Stimulated activated CD4-positive, alpha-beta T cell treated with anti-CD3 and anti-CD28 coated beads, Interleukin-15, amount 100 ng/mL, for 24 hours (primary cell): Measurements from ENCODE around the gene ZKSCAN3.
A peak's percentile ranks its signal among the peaks of the same experiment; 100 is the strongest.
"Not testable (repeated sequence)": the region's sequence is repeated elsewhere in the genome, so short reads cannot be mapped to it uniquely, and the experiment has no call there.

ENCODE experiments used
- DNase-seq: peaks from one replicate; pipeline ENCODE4 v3.0.0-alpha.2; 2020

The ZKSCAN3 gene

GRCh38 chr6:28349892-28350737 is at the start of gene ZKSCAN3:
Gene ZKSCAN3 (plus strand): TSS chr6:28349947. CDS start chr6:28359587, 9,640 bp downstream.
- peak; percentile 92 for DNase-seq

GRCh38 chr6:28303570-28303969 is 46.2 kb upstream of the ZKSCAN3 start:
- DNase-seq = peak; percentile 11

GRCh38 chr6:28306363-28306762 is 43.4 kb upstream of the ZKSCAN3 start:
- not testable (repeated sequence) for DNase-seq

GRCh38 chr6:28311139-28311823 is 38.5 kb upstream of the ZKSCAN3 start:
- no peak for DNase-seq

- no peak for DNase-seq
These were observed 36.8 kb upstream of the ZKSCAN3 start for GRCh38 chr6:28312939-28313338.

- no peak for DNase-seq
These were observed 34.1 kb upstream of the ZKSCAN3 start for GRCh38 chr6:28315628-28316027.

- not testable (repeated sequence) for DNase-seq
These were observed 31.9 kb upstream of the ZKSCAN3 start for GRCh38 chr6:28317866-28318265.

- DNase-seq = no peak
These were observed 27.1 kb upstream of the ZKSCAN3 start for GRCh38 chr6:28322661-28323060.

GRCh38 chr6:28323813-28324424 is 25.8 kb upstream of the ZKSCAN3 start:
- DNase-seq = no peak

GRCh38 chr6:28326371-28326948 is 23.3 kb upstream of the ZKSCAN3 start:
- DNase-seq = no peak

GRCh38 chr6:28330041-28330440 is 19.7 kb upstream of the ZKSCAN3 start:
- DNase-seq = no peak

GRCh38 chr6:28333047-28333446 is 16.7 kb upstream of the ZKSCAN3 start:
- DNase-seq = no peak

GRCh38 chr6:28333599-28334018 is 16.1 kb upstream of the ZKSCAN3 start:
- DNase-seq = no peak

GRCh38 chr6:28334286-28335039 is 15.3 kb upstream of the ZKSCAN3 start:
- no peak for DNase-seq

- no peak for DNase-seq
These were observed 14.6 kb upstream of the ZKSCAN3 start for GRCh38 chr6:28335040-28335563.

GRCh38 chr6:28335564-28336283 is 14.0 kb upstream of the ZKSCAN3 start, which contains the start of gene ZSCAN31:
Gene ZSCAN31 (minus strand): TSS chr6:28336148. CDS start chr6:28329683, 6,465 bp downstream.
- peak; percentile 81 for DNase-seq

- DNase-seq = no peak
These were observed 13.2 kb upstream of the ZKSCAN3 start for GRCh38 chr6:28336284-28337120.

GRCh38 chr6:28337121-28337520 is 12.6 kb upstream of the ZKSCAN3 start:
- no peak for DNase-seq

GRCh38 chr6:28340310-28341095 is 9.2 kb upstream of the ZKSCAN3 start:
- peak; percentile 16 for DNase-seq
